GM19438 (cell line): ENCODE results near the gene SEPTIN10.

Experiments used
- ATAC-seq: cut with Tn5 transposase; IDR thresholded peaks from one replicate; pipeline ENCODE4 v1.9.1; 2021; ENCODE audit warnings: low read depth; ENCODE audit not compliant: unreplicated experiment

Gene SEPTIN10

DNA sequence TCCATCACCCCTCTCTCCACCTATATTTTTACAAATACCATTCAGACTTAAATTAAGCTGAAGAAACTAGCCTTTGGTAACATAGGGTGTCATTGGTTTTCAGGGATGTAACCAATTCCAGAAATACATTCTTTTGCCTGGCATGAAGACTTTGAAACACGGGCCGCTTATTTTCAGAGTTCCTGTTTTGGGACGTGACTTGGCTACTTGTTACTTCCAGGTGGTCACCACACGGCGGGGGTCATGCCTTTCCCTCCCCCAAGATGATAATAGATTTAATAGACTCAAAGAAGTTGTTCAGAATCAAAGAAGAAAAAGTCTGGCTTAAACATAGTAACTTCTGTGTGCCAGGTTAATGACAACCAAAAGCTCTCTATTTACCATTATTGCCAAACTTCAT, 110.6 kb downstream of the SEPTIN10 start:
- ATAC-seq = no peak

DNA sequence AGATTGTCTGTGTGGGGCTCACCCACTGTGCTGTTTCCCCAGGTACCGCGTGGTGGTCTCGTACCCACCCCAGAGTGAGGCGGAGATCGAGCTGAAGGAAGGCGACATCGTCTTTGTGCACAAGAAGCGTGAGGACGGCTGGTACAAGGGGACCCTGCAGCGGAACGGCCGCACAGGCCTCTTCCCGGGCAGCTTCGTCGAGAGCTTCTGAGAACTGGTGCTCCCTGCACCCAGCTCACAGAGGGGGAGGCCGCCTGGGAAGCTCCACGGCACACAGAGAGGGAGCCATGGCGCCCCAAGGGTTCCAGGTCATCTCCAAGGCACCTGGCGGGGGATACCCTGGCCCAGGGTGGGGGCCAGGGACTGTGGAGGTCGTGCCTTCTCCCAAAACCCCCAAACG, 112.3 kb downstream of the SEPTIN10 start:
- no peak for ATAC-seq

DNA sequence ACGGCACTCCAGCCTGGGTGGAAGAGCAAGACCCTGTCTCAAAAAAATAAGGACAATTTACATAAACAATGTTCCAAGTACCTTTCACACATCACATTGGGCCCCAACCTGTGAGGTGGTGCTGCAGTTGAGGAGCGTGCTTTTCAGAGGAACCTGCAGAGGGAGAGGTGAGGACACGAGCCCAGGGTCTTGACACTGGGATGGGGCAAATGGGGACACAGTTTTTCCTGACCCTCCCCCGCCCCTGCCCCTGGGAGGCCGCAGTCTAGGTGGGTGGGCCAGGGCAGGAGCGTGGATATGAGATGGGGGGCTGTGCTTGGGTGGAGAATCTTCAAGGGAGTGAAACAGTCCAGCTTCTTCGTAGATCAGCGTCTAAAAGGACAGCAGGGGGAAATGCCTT, 112.9 kb downstream of the SEPTIN10 start:
- ATAC-seq = no peak

DNA sequence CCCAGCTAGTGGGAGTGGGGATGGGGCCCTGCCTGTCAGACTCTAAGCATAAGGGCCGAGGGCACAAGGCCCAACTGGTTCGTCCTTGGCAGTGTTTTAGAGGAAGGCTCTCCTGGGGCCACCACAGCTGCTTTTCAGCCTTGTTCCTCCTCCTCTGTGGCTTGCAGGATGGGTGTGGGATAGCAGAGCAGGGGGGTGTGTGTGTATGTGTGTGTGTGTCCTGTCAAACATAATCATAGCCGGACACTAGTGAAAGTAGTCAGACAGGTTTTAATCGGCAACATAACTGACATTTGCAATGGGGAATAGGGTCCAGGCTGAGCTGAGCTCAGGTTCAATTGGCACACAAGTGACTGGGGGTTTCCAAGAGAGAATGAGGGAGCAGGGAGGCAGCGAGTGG, 114.2 kb downstream of the SEPTIN10 start:
- no peak for ATAC-seq

DNA sequence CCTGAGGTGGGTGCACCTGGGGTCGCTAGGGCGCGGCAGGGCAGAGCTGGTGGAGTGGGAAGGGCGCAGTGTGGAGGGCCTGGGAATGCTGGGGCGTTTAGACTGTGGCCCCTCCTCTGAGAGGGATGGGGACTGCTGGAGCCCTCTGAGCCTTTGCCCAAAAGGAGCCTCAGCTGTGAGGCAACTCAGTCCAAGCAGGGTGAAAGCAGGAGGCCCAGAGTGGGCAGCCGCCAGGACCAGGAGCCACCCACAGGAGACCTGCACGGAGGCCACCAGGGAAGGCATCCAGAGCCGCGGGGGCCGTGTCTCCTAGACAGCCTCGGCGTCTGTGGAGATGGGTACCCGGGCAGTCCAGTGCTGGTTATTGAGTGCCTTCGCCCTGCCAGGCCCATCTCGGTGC, 114.9 kb downstream of the SEPTIN10 start:
- ATAC-seq = no peak

DNA sequence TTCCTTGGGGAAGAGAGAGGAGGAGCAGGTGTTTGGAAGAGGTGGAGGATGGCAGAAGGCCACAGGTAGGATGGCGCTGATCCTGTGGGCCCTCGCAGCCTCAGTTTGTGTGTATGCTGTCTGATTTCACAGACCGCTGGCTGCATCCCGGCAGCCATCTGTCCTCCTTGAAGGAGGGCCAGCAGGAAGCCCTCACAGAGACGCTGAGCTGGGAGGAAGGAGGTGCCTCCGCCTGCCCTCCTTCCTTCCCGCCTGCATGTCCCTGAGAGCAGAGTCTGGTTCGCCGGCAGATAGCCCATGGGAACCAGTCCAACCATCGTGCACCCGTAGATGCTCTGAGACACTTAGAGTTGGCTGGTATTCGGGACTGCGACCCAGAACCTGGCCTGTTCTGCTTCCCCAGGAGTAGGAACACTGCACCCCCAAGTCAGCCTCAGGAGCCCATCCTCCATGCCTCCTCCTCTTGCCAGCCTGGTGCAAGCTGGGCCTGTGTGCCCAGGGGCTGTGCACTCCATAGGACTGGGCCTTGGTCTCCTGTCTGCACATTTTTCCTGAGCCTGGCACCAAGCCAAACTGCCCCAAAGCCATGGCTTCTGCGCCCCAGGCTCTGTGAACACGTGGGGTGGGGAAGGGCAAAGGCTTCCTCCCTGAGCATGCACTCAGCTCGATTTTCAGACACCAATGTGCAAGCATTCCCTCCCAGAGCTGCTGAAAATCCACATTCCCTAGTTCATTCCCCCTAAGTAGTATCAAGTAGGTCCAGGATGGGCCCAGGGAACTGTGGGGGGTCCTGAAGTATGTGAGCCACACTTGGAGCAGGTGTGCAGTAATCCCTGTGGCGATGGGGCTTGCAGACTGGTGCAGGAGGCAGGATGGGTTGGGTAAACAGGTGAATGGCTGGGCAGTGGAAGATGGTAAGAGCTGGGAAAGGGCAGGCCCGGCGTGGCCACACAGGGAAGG, 115.6 kb downstream of the SEPTIN10 start:
- ATAC-seq = no peak

DNA sequence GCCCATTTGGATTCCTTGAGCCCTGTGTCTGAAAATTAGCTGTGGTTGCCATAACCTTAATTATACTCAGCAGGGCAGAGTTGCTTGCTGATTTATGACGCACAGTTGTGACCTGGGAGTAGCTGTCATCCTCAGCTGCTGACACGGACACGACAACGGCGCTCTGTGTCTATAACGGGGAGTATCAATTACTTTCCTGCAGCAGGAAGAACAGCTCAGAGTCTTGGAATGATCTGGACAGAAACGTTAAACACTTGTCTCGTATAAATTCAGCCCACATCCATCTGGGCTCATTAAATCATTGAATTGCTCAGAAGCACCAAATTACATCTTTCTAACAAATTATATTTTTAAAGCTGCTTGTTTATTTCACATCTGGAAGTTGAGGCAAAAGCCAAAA, 116.3 kb downstream of the SEPTIN10 start:
- no peak for ATAC-seq

DNA sequence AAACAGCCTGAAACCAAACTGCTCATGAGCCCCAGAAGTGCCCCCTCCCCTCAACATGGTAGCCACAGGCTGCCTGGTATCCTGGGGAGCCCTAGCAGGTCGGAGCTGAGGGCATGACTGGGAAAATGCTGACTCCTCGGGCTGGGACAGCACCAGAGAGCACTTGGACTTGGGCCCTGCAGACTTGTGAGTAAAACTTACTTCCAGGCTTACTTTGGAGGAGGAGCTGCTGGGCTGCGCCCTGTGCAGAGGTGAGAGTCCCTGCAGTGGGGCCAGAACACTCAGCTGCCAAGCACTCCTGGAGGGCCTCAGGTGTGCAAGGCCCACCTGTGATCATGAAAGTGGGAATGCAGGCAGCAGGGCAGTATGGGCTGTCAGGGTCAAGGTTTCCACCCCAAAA, 119.4 kb downstream of the SEPTIN10 start:
- ATAC-seq = no peak

DNA sequence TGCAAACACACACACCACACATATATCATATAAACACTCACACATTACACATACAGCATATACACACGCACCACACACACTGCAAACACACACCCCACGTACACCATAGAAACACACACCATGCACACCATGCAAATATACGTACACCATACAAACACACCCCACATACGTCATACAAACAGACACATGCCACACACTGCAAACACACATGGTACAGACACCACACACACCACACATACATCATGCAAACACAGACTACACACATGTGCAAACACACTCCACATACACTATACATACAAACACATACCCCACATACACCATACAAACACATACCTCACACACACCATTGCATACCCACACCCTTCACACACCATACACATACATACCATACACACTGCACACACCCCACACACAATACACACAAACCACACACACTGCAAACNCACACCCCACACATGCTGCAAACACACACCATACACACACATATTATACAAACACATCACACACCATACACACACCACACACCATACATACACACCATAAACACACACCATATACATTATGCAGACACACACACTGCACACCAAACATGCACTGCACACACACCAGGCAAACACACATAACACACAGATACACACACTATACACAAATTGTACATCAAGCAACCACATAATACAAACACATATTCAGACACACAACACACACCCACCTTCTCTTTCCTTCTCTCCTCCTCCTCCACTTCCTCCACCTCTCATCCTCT, 120.4 kb downstream of the SEPTIN10 start:
- ATAC-seq = no peak
